GM12878 (cell line): ENCODE measurements around the gene GMPR2. TPM values are rescaled to one million over a fixed set of nuclear protein-coding genes. Genes with fewer than 3 reads are reported as not detected.

Source experiments
- ATAC-seq: fragments of 200-7000 bp; cut with Tn5 transposase; 3 replicates; pipeline ENCODE4 v1.9.1; 2020; ENCODE audit warnings: mild to moderate bottlenecking, moderate library complexity
- BruUV-seq: library from RNA; stranded (reverse); fragments of 400-500 nt; replicated peaks from 2 replicates; lab custom pipeline; 2021; lab: Mats Ljungman, UMichigan
- CTCF ChIA-PET: fragments of 300-600 bp; sonication (Branson Sonifier 250); formaldehyde crosslinking; extraction: SDS; loops from one replicate; lab custom pipeline; 2021; ENCODE audit warnings: inconsistent platforms; lab: Yijun Ruan, JAX
- POLR2A ChIA-PET: fragments of 350-600 bp; formaldehyde crosslinking; extraction: SDS; loops from one replicate; lab custom pipeline; 2021; ENCODE audit warnings: inconsistent platforms; lab: Charles Lee
- RAD21 ChIA-PET: fragments of 300-600 bp; sonication (Branson Sonifier 250); formaldehyde crosslinking; loops from one replicate; lab custom pipeline; 2023; ENCODE audit warnings: antibody characterized with exemption; ENCODE audit not compliant: unreplicated experiment; lab: Charles Lee
- SMC1A ChIA-PET: fragments of 300-600 bp; sonication (Branson Sonifier 250); formaldehyde crosslinking; loops from one replicate; lab custom pipeline; 2023; ENCODE audit not compliant: unreplicated experiment, uncharacterized antibody; lab: Charles Lee
- DNase-seq: peaks from one replicate; pipeline ENCODE4 v3.0.0-alpha.2; 2011; ENCODE audit warnings: low read depth, low spot score
- FAIRE-seq: peaks from 3 replicates; lab custom pipeline; 2011; peaks lifted over from hg19 to GRCh38; lab: Jason Lieb, UNC
- H2AFZ ChIP-seq: 2 replicates; pipeline ENCODE4 v1.6.0; 2011; ENCODE audit warnings: low read depth, low read length, control low read depth; ENCODE audit not compliant: control insufficient read depth
- H3K27ac ChIP-seq: 2 replicates; pipeline ENCODE4 v1.5.1; 2011; ENCODE audit warnings: control low read depth; ENCODE audit not compliant: control insufficient read depth, insufficient read depth
- H3K27me3 ChIP-seq, 2 experiments: replicated peaks in 1 of 2; 2 replicates each; pipeline versions ENCODE4 v1.6.0 to v1.6.1; 2011; ENCODE audit warnings: low read length in 1 of 2; ENCODE audit not compliant: control insufficient read depth in 2 of 2, insufficient read depth in 2 of 2
- H3K36me3 ChIP-seq, 2 experiments: 2 replicates each; pipeline ENCODE4 v1.5.1; 2011; ENCODE audit warnings: low read length in 1 of 2; ENCODE audit not compliant: control insufficient read depth in 2 of 2, insufficient read depth in 2 of 2
- H3K4me1 ChIP-seq: 2 replicates; pipeline ENCODE4 v1.6.1; 2011; ENCODE audit warnings: mild to moderate bottlenecking, low read length, moderate library complexity, mixed read lengths; ENCODE audit not compliant: control insufficient read depth, insufficient read depth
- H3K4me2 ChIP-seq: 2 replicates; pipeline ENCODE4 v1.6.0; 2011; ENCODE audit warnings: control low read depth; ENCODE audit not compliant: control insufficient read depth, insufficient read depth
- H3K4me3 ChIP-seq: fragments of 200-600 bp; sonication (generic); 2 replicates; pipeline ENCODE4 v1.5.1; 2016
- H3K79me2 ChIP-seq: 2 replicates; pipeline ENCODE4 v1.6.0; 2011; ENCODE audit warnings: low read length; ENCODE audit not compliant: control insufficient read depth, insufficient read depth
- H3K9ac ChIP-seq: 2 replicates; pipeline ENCODE4 v1.8.0; 2011; ENCODE audit warnings: low read length, control low read depth, mixed read lengths; ENCODE audit not compliant: control insufficient read depth, insufficient read depth
- H3K9me3 ChIP-seq: replicated peaks from 3 replicates; pipeline ENCODE4 v1.5.1; 2011; ENCODE audit warnings: mild to moderate bottlenecking, low read length; ENCODE audit not compliant: control insufficient read depth, insufficient read depth
- H4K20me1 ChIP-seq: 2 replicates; pipeline ENCODE4 v1.6.0; 2011; ENCODE audit not compliant: control insufficient read depth, insufficient read depth
- BCL11A ChIP-seq: IDR thresholded peaks from 2 replicates; pipeline ENCODE4 v1.6.1; 2011; ENCODE audit warnings: low read depth, low read length
- BMI1 ChIP-seq: fragments of 450-650 bp; IDR thresholded peaks from 2 replicates; pipeline ENCODE4 v1.6.1; 2016; ENCODE audit warnings: mild to moderate bottlenecking, moderate library complexity, borderline replicate concordance
- CEBPB ChIP-seq, 2 experiments: fragments of 150-350 bp in 1 of 2; IDR thresholded peaks; 2 replicates each; pipeline ENCODE4 v1.6.1; 2012 to 2014; ENCODE audit warnings: low read depth in 2 of 2, low read length in 2 of 2, borderline replicate concordance in 1 of 2, inconsistent platforms in 1 of 2
- GATAD2B ChIP-seq: fragments of 450-650 bp; conservative IDR thresholded peaks from 2 replicates; pipeline ENCODE4 v1.6.1; 2017; ENCODE audit warnings: low read depth, mild to moderate bottlenecking, moderate library complexity
- PAX8 ChIP-seq: fragments of 450-650 bp; IDR thresholded peaks from 2 replicates; pipeline ENCODE4 v1.6.1; 2017; ENCODE audit warnings: mild to moderate bottlenecking, moderate library complexity
- POLR2A ChIP-seq: IDR thresholded peaks from 2 replicates; pipeline ENCODE4 v1.6.1; 2011; ENCODE audit warnings: low read depth, mild to moderate bottlenecking, low read length
- RFX5 ChIP-seq: IDR thresholded peaks from 2 replicates; pipeline ENCODE4 v1.6.1; 2011; ENCODE audit warnings: low read depth, low read length, improper control_type of control experiment
- TCF12 ChIP-seq: IDR thresholded peaks from 2 replicates; pipeline ENCODE4 v1.6.1; 2011; ENCODE audit warnings: low read depth, mild to moderate bottlenecking, low read length
- YBX1 ChIP-seq: fragments of 450-650 bp; IDR thresholded peaks from 2 replicates; pipeline ENCODE4 v1.6.1; 2016; ENCODE audit warnings: antibody characterized with exemption
- ZNF207 ChIP-seq: fragments of 450-650 bp; IDR thresholded peaks from 2 replicates; pipeline ENCODE4 v1.6.1; 2014; ENCODE audit warnings: antibody characterized with exemption, mild to moderate bottlenecking, borderline replicate concordance
- WGBS: methylation state at CpG from one replicate; pipeline ENCODE4 v1.1.6; 2016; ENCODE audit warnings: low lambda C conversion rate; ENCODE audit not compliant: insufficient replicate concordance, insufficient coverage; ENCODE audit errors: missing lambda C conversion rate; 5-methylcytosine and 5-hydroxymethylcytosine counted together
- in situ Hi-C: fragments of 300-500 bp; cut with MboI; formaldehyde crosslinking; loops from 9 replicates; pipeline ENCODE4 v1.14.3; 2018; ENCODE audit warnings: mixed read lengths
- intact Hi-C: fragments of 100-400 bp; cut with micrococcal nuclease; formaldehyde crosslinking; loops from one replicate; pipeline ENCODE4 v1.14.2; 2022; ENCODE audit not compliant: unreplicated experiment
- polyA plus RNA-seq, 11 experiments: library from polyadenylated mRNA; depleted of rRNA in 4 of 11; unstranded in 6 of 11; stranded (reverse) in 5 of 11; fragments of >200 nt; fragmentation: Nextera tagmentation in 4 of 11; fragmentation: Illumina TruSeq in 1 of 11; extraction: Ambion mirVana in 4 of 11; extraction: Trizol in 1 of 11; gene quantifications; 1 replicate in 1 of 11; 2 replicates in 10 of 11; pipeline versions ENCODE4 v1.2.1 to v1.2.3, GENCODE V29; 2011 to 2016; ENCODE audit warnings: inconsistent platforms in 2 of 11, missing spikeins in 2 of 11, low read depth in 1 of 11
- total RNA-seq, 4 experiments: library from RNA; depleted of rRNA in 3 of 4; stranded (reverse); fragments of >200 nt in 3 of 4; fragmentation: Illumina TruSeq in 1 of 4; extraction: Trizol in 1 of 4; gene quantifications; 2 replicates each; pipeline versions ENCODE4 v1.2.1 to v1.2.3, GENCODE V29; 2013 to 2021
- TF ChIP-seq, protein P1 (sequence below): IDR thresholded peaks from 2 replicates; pipeline ENCODE4 v1.6.1; 2011; ENCODE audit warnings: borderline replicate concordance, low read depth, mild to moderate bottlenecking, moderate library complexity, low read length; ENCODE audit not compliant: insufficient read depth, poor library complexity, severe bottlenecking
- TF ChIP-seq, protein P2 (sequence below): fragments of 450-650 bp; IDR thresholded peaks from 2 replicates; pipeline ENCODE4 v1.6.1; 2017; ENCODE audit warnings: mild to moderate bottlenecking, moderate library complexity

GMPR2 gene
- total and polyA plus RNA-seq, 10 of the 15 experiments (the other 5 are each of a cell fraction or from before 2014, with no cell fraction given), result 55.1 to 80.3 (median 61.5) TPM

DNA sequence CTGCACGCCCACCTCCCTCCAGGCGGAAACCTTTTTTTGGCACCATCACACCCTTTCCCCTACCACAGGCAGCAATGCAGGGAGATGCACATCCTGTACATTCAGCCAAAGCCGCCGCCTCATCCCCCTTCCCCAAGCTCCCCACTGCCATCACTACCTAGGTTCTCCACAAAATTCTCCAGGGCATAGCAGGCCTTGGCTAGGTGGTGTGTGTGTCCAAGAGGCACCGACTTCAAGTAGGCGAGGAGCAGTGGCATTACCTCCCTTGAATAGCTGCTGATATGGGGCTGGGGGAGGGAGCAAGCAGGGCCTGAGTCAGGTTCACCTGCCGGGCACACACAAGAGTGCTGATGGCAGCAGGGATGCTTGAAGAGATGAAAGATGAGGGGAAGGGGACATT lies 47.7 kb upstream of the GMPR2 start:
- ChIA-PET POLR2A (no interaction called here), CTCF (no interaction called here), SMC1A (interaction anchor here (1.5 kb wide), 1 partner anchor 11 kb away, joined by 3 read pairs; no protein-coding TSS in a partner anchor), RAD21 (no interaction called here)
- TF ChIP-seq ZNF207 (no peak), POLR2A (peak; percentile 33)
- DNase-seq (no peak), ATAC-seq (no peak), FAIRE-seq (no peak)
- H3K4me1 ChIP-seq, result 0 out of 2 replicates have a peak, but pooled peaks cover 4% of the 10 kb centered on the region
- H3K4me2 ChIP-seq, result no peak overlapping the region
- peaks cover 17 to 44% of the 10 kb centered on the region in 2 experiments for H3K36me3 ChIP-seq
- H3K27ac ChIP-seq, result no peak overlapping the region
- no TSS peak for BruUV-seq
- no peak overlapping the region for H3K9ac ChIP-seq
- no peak overlapping the region for H2AFZ ChIP-seq
- intact Hi-C loops, result no loop called here
- no peaks in the 10 kb centered on the region for H4K20me1 ChIP-seq
- WGBS, result 96% methylated on average over 7 of the region's 7 CpGs
- in situ Hi-C loops, result no loop called here
- no peak overlapping the region for H3K4me3 ChIP-seq
- no peaks in the 10 kb centered on the region for H3K27me3 ChIP-seq
- peaks cover 20% of the 10 kb centered on the region for H3K79me2 ChIP-seq
- H3K9me3 ChIP-seq, result no peaks in the 10 kb centered on the region

DNA sequence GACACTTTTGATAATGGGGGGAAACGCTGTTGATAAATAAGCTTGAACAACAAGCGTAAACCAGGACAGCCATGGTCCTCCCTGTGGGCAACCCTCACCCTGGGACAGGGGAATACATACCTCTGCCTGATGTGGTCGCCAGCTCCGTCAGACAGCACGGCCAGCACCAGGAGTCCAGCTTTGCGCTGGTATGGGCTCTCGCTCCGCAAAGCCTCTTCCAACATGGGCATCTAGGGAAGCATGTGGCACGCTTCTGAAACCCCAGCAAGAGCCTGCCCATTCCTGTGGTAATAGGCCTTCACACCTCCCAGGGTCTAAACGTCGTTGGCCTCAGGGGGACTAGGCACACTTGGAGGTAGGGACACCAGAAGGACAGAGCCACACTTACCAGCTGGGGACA lies 47.0 kb upstream of the GMPR2 start:
- Histone ChIP-seq H3K9ac (no peak overlapping the region), H3K27ac (no peak overlapping the region), H3K4me3 (no peak overlapping the region), H3K4me1 (0 out of 2 replicates have a peak, but pooled peaks cover 4% of the 10 kb centered on the region), H3K27me3 (no peaks in the 10 kb centered on the region), H3K4me2 (no peak overlapping the region), H4K20me1 (no peaks in the 10 kb centered on the region), H3K9me3 (no peaks in the 10 kb centered on the region), H3K79me2 (peaks cover 20% of the 10 kb centered on the region), H3K36me3 (peaks cover 17 to 38% of the 10 kb centered on the region in 2 experiments), H2AFZ (no peak overlapping the region)
- DNase-seq (no peak), FAIRE-seq (no peak), ATAC-seq (no peak)
- intact Hi-C loops (no loop called here), in situ Hi-C loops (no loop called here)
- RAD21 ChIA-PET, result no interaction called here
- WGBS, result 93% methylated on average over 9 of the region's 11 CpGs
- no TSS peak for BruUV-seq
- POLR2A ChIA-PET, result no interaction called here
- SMC1A ChIA-PET, result interaction anchor here (1.5 kb wide), 1 partner anchor 11 kb away, joined by 3 read pairs; no protein-coding TSS in a partner anchor
- CTCF ChIA-PET, result no interaction called here
- TF ChIP-seq, protein P1, sequence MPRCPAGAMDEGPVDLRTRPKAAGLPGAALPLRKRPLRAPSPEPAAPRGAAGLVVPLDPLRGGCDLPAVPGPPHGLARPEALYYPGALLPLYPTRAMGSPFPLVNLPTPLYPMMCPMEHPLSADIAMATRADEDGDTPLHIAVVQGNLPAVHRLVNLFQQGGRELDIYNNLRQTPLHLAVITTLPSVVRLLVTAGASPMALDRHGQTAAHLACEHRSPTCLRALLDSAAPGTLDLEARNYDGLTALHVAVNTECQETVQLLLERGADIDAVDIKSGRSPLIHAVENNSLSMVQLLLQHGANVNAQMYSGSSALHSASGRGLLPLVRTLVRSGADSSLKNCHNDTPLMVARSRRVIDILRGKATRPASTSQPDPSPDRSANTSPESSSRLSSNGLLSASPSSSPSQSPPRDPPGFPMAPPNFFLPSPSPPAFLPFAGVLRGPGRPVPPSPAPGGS, result no peak
- no peak for TF ChIP-seq PAX8
- no peak for TF ChIP-seq BMI1
- TF ChIP-seq, protein P2, sequence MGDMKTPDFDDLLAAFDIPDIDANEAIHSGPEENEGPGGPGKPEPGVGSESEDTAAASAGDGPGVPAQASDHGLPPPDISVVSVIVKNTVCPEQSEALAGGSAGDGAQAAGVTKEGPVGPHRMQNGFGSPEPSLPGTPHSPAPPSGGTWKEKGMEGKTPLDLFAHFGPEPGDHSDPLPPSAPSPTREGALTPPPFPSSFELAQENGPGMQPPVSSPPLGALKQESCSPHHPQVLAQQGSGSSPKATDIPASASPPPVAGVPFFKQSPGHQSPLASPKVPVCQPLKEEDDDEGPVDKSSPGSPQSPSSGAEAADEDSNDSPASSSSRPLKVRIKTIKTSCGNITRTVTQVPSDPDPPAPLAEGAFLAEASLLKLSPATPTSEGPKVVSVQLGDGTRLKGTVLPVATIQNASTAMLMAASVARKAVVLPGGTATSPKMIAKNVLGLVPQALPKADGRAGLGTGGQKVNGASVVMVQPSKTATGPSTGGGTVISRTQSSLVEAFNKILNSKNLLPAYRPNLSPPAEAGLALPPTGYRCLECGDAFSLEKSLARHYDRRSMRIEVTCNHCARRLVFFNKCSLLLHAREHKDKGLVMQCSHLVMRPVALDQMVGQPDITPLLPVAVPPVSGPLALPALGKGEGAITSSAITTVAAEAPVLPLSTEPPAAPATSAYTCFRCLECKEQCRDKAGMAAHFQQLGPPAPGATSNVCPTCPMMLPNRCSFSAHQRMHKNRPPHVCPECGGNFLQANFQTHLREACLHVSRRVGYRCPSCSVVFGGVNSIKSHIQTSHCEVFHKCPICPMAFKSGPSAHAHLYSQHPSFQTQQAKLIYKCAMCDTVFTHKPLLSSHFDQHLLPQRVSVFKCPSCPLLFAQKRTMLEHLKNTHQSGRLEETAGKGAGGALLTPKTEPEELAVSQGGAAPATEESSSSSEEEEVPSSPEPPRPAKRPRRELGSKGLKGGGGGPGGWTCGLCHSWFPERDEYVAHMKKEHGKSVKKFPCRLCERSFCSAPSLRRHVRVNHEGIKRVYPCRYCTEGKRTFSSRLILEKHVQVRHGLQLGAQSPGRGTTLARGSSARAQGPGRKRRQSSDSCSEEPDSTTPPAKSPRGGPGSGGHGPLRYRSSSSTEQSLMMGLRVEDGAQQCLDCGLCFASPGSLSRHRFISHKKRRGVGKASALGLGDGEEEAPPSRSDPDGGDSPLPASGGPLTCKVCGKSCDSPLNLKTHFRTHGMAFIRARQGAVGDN, result no peak
- no peak for TF ChIP-seq RFX5
- no peak for TF ChIP-seq GATAD2B
- TF ChIP-seq TCF12, result no peak
- no peak for TF ChIP-seq CEBPB (IDR thresholded peaks at IDR 0.05; ENCODE audit: borderline replicate concordance in 1 of 2, low read depth in 2 of 2, low read length in 2 of 2)
- TF ChIP-seq BCL11A, result no peak
- no peak for TF ChIP-seq POLR2A
- TF ChIP-seq YBX1, result no peak
